IMR-90 (cell line): ENCODE measurements around the gene NOP14. TPM values are rescaled to one million over a fixed set of nuclear protein-coding genes. Genes with fewer than 3 reads are reported as not detected.

Experiments
- ATAC-seq: fragments of 200-7000 bp; cut with Tn5 transposase; 2 replicates; pipeline ENCODE4 v1.9.1; 2020; ENCODE audit warnings: low read depth, mild to moderate bottlenecking, moderate library complexity
- BruUV-seq: library from RNA; stranded (reverse); fragments of 400-500 nt; replicated peaks from 2 replicates; lab custom pipeline; 2021; lab: Mats Ljungman, UMichigan
- CTCF ChIA-PET: fragments of 300-600 bp; formaldehyde crosslinking; extraction: SDS; loops from one replicate; lab custom pipeline; 2021; ENCODE audit warnings: antibody characterized with exemption; lab: Yijun Ruan, JAX
- POLR2A ChIA-PET: fragments of 300-600 bp; sonication (Branson Sonifier 250); formaldehyde crosslinking; loops from one replicate; lab custom pipeline; 2022; ENCODE audit warnings: antibody characterized with exemption; ENCODE audit not compliant: unreplicated experiment; lab: Charles Lee
- DNase-seq: peaks from one replicate; pipeline ENCODE4 v3.0.0; 2013
- H2AFZ ChIP-seq: replicated peaks from 2 replicates; pipeline ENCODE3; 2013; ENCODE audit warnings: low read length, mild to moderate bottlenecking; ENCODE audit not compliant: poor library complexity
- H2AK5ac ChIP-seq: 2 replicates; pipeline ENCODE4 v1.6.1; 2013; ENCODE audit warnings: low read depth, low read length, inconsistent platforms
- H2AK9ac ChIP-seq: replicated peaks from 2 replicates; pipeline ENCODE3; 2013; ENCODE audit warnings: mild to moderate bottlenecking, low read depth, low read length, moderate library complexity; ENCODE audit not compliant: poor library complexity
- H2BK120ac ChIP-seq: 2 replicates; pipeline ENCODE4 v1.6.1; 2013; ENCODE audit warnings: low read depth, low read length, inconsistent platforms
- H2BK15ac ChIP-seq: 3 replicates; pipeline ENCODE4 v1.6.1; 2013; ENCODE audit warnings: low read depth, low read length, inconsistent platforms
- H2BK20ac ChIP-seq: 2 replicates; pipeline ENCODE4 v1.6.1; 2013; ENCODE audit warnings: low read depth, mild to moderate bottlenecking, inconsistent platforms, low read length, moderate library complexity
- H2BK5ac ChIP-seq: 2 replicates; pipeline ENCODE4 v1.6.1; 2013; ENCODE audit warnings: mild to moderate bottlenecking, low read depth, low read length, inconsistent platforms; ENCODE audit not compliant: poor library complexity, severe bottlenecking
- H3K14ac ChIP-seq: replicated peaks from 2 replicates; pipeline ENCODE4 v1.6.1; 2013; ENCODE audit warnings: low read depth, low read length, inconsistent platforms
- H3K18ac ChIP-seq: 2 replicates; pipeline ENCODE4 v1.6.1; 2013; ENCODE audit warnings: low read depth, low read length, control low read depth
- H3K23ac ChIP-seq: 2 replicates; pipeline ENCODE4 v1.6.1; 2013; ENCODE audit warnings: low read depth, low read length, inconsistent platforms
- H3K27ac ChIP-seq: 2 replicates; pipeline ENCODE4 v1.5.1; 2013; ENCODE audit warnings: mild to moderate bottlenecking, control low read depth, low read length; ENCODE audit not compliant: insufficient read depth
- H3K27me3 ChIP-seq: 2 replicates; pipeline ENCODE4 v1.6.1; 2013; ENCODE audit warnings: low read length; ENCODE audit not compliant: control insufficient read depth, insufficient read depth
- H3K36me3 ChIP-seq: 2 replicates; pipeline ENCODE4 v1.6.1; 2013; ENCODE audit warnings: low read length, mixed read lengths; ENCODE audit not compliant: control insufficient read depth, insufficient read depth
- H3K4ac ChIP-seq: 2 replicates; pipeline ENCODE4 v1.6.1; 2013; ENCODE audit warnings: low read depth, low read length, inconsistent platforms
- H3K4me1 ChIP-seq: 2 replicates; pipeline ENCODE4 v1.6.1; 2013; ENCODE audit warnings: low read length, mixed read lengths; ENCODE audit not compliant: control insufficient read depth, insufficient read depth
- H3K4me2 ChIP-seq: 2 replicates; pipeline ENCODE4 v1.6.1; 2013; ENCODE audit warnings: low read depth, mild to moderate bottlenecking, control low read depth, low read length, moderate library complexity
- H3K4me3 ChIP-seq: 2 replicates; pipeline ENCODE4 v1.5.1; 2013; ENCODE audit warnings: low read depth, mild to moderate bottlenecking, control low read depth, low read length, moderate library complexity; ENCODE audit not compliant: insufficient read depth
- H3K56ac ChIP-seq: 2 replicates; pipeline ENCODE4 v1.6.1; 2013; ENCODE audit warnings: low read length, inconsistent platforms; ENCODE audit not compliant: insufficient read depth; ENCODE audit errors: extremely low read depth
- H3K79me1 ChIP-seq, 2 experiments: 2 replicates each; pipeline ENCODE4 v1.6.1; 2013; ENCODE audit warnings: low read length in 2 of 2, inconsistent platforms in 1 of 2, low read depth in 1 of 2
- H3K9ac ChIP-seq: 2 replicates; pipeline ENCODE4 v1.6.1; 2013; ENCODE audit warnings: low read depth, low read length, control low read depth
- H3K9me1 ChIP-seq: 2 replicates; pipeline ENCODE4 v1.6.1; 2013; ENCODE audit warnings: low read length, inconsistent platforms; ENCODE audit not compliant: insufficient read depth
- H3K9me3 ChIP-seq: 2 replicates; pipeline ENCODE4 v1.6.1; 2013; ENCODE audit warnings: low read length; ENCODE audit not compliant: control insufficient read depth, insufficient read depth
- H4K20me1 ChIP-seq: 2 replicates; pipeline ENCODE4 v1.6.1; 2013; ENCODE audit warnings: low read length, inconsistent platforms; ENCODE audit not compliant: insufficient read depth
- H4K5ac ChIP-seq: 2 replicates; pipeline ENCODE4 v1.6.1; 2013; ENCODE audit warnings: mild to moderate bottlenecking, low read depth, low read length, control low read depth
- H4K8ac ChIP-seq, 2 experiments: 2 replicates each; pipeline ENCODE4 v1.6.1; 2013; ENCODE audit warnings: low read depth in 2 of 2, low read length in 2 of 2, control low read depth in 1 of 2, inconsistent platforms in 1 of 2
- H4K91ac ChIP-seq: 2 replicates; pipeline ENCODE4 v1.6.1; 2013; ENCODE audit warnings: low read depth, low read length, inconsistent platforms; ENCODE audit not compliant: insufficient read depth
- BHLHE40 ChIP-seq: fragments of 150-350 bp; IDR thresholded peaks from 2 replicates; pipeline ENCODE4 v1.6.1; 2016; ENCODE audit warnings: mild to moderate bottlenecking, low read depth, low read length
- CEBPB ChIP-seq: IDR thresholded peaks from 2 replicates; pipeline ENCODE4 v1.6.1; 2012; ENCODE audit warnings: low read depth, low read length, improper control_type of control experiment
- CHD1 ChIP-seq: IDR thresholded peaks from 2 replicates; pipeline ENCODE4 v1.6.1; 2012; ENCODE audit warnings: low read depth, low read length, improper control_type of control experiment
- ELK1 ChIP-seq: fragments of 150-350 bp; IDR thresholded peaks from 2 replicates; pipeline ENCODE4 v1.6.1; 2016; ENCODE audit warnings: low read depth, mild to moderate bottlenecking, low read length, moderate library complexity, borderline replicate concordance
- FOS ChIP-seq: fragments of 150-350 bp; IDR thresholded peaks from 2 replicates; pipeline ENCODE4 v1.6.1; 2016; ENCODE audit warnings: low read depth, low read length
- MAFK ChIP-seq: IDR thresholded peaks from 2 replicates; pipeline ENCODE4 v1.6.1; 2012; ENCODE audit warnings: low read depth, low read length, improper control_type of control experiment
- MAZ ChIP-seq: IDR thresholded peaks from 2 replicates; pipeline ENCODE4 v1.6.1; 2012; ENCODE audit warnings: low read depth, mild to moderate bottlenecking, low read length, improper control_type of control experiment, moderate library complexity, borderline replicate concordance
- MXI1 ChIP-seq: IDR thresholded peaks from 2 replicates; pipeline ENCODE4 v1.6.1; 2012; ENCODE audit warnings: low read depth, mild to moderate bottlenecking, low read length, moderate library complexity, borderline replicate concordance
- NFE2L2 ChIP-seq: fragments of 150-350 bp; IDR thresholded peaks from 2 replicates; pipeline ENCODE4 v1.6.1; 2016; ENCODE audit warnings: low read depth, mild to moderate bottlenecking, low read length
- POLR2A ChIP-seq: IDR thresholded peaks from 2 replicates; pipeline ENCODE4 v1.6.1; 2012; ENCODE audit warnings: mild to moderate bottlenecking, low read depth, low read length
- RAD21 ChIP-seq: IDR thresholded peaks from 2 replicates; pipeline ENCODE4 v1.6.1; 2012; ENCODE audit warnings: low read length, improper control_type of control experiment
- RCOR1 ChIP-seq: IDR thresholded peaks from 2 replicates; pipeline ENCODE4 v1.6.1; 2012; ENCODE audit warnings: mild to moderate bottlenecking, low read length, improper control_type of control experiment; ENCODE audit not compliant: insufficient replicate concordance
- RFX5 ChIP-seq: IDR thresholded peaks from 2 replicates; pipeline ENCODE4 v1.8.0; 2012; ENCODE audit warnings: low read depth, mild to moderate bottlenecking, low read length, moderate library complexity
- SMC3 ChIP-seq: fragments of 150-350 bp; IDR thresholded peaks from 2 replicates; pipeline ENCODE4 v1.6.1; 2016; ENCODE audit warnings: low read depth, mild to moderate bottlenecking, antibody characterized with exemption, low read length, moderate library complexity
- WGBS, 2 experiments: methylation state at CpG; one replicate each; pipeline versions ENCODE4 v1.1.5 to v1.1.7; 2013; ENCODE audit warnings: missing lambda C conversion rate in 2 of 2; ENCODE audit not compliant: insufficient read length in 1 of 2; ENCODE audit errors: extremely low coverage in 2 of 2; 5-methylcytosine and 5-hydroxymethylcytosine counted together
- dilution Hi-C: fragments of 300-500 bp; cut with HindIII; formaldehyde crosslinking; loops from one replicate; pipeline ENCODE4 v1.14.3; 2018; ENCODE audit warnings: low sequenced_read_pairs; ENCODE audit not compliant: unreplicated experiment
- in situ Hi-C: fragments of 300-500 bp; cut with MboI; formaldehyde crosslinking; loops from 3 replicates; pipeline ENCODE4 v1.14.3; 2019; ENCODE audit warnings: low sequenced_read_pairs, inconsistent platforms, mixed read lengths
- intact Hi-C: fragments of 100-400 bp; cut with micrococcal nuclease; formaldehyde crosslinking; loops from 2 replicates; pipeline ENCODE4 v1.10.0; 2022
- polyA plus RNA-seq, 3 experiments: library from polyadenylated mRNA; depleted of rRNA; stranded (reverse); fragments of >200 nt; gene quantifications; 2 replicates each; pipeline ENCODE4 v1.2.3, GENCODE V29; 2012; ENCODE audit warnings: low replicate concordance in 1 of 3
- total RNA-seq: library from RNA; depleted of rRNA; stranded (reverse); fragments of >200 nt; gene quantifications from 2 replicates; pipeline ENCODE4 v1.2.3, GENCODE V29; 2012
- TF ChIP-seq, protein P1 (sequence below): conservative IDR thresholded peaks from 2 replicates; pipeline ENCODE4 v1.5.1; 2012; ENCODE audit warnings: mild to moderate bottlenecking, low read depth, low read length, improper control_type of control experiment
- TF ChIP-seq, protein P2 (sequence below): fragments of 150-350 bp; IDR thresholded peaks from 2 replicates; pipeline ENCODE4 v1.6.1; 2017; ENCODE audit warnings: mild to moderate bottlenecking, antibody characterized with exemption, low read length, low read depth

The NOP14 gene
- total and polyA plus RNA-seq, 2 of the 4 experiments (the other 2 are of a cell fraction) = 10.9 to 12.6 TPM

- in situ Hi-C loops = no loop called here
- H2BK20ac ChIP-seq = no peak overlapping the region
- no peak for TF ChIP-seq RFX5
- TF ChIP-seq RAD21 = no peak
- TF ChIP-seq POLR2A = no peak
- no peak for TF ChIP-seq CEBPB
- TF ChIP-seq NFE2L2 = no peak
- TF ChIP-seq ELK1 = no peak
- TF ChIP-seq CHD1 = no peak
- no peak for TF ChIP-seq BHLHE40
- TF ChIP-seq SMC3 = no peak
- no peak for TF ChIP-seq MXI1
- TF ChIP-seq FOS = no peak
- TF ChIP-seq RCOR1 = no peak
- TF ChIP-seq MAFK = no peak
- TF ChIP-seq, protein P1, sequence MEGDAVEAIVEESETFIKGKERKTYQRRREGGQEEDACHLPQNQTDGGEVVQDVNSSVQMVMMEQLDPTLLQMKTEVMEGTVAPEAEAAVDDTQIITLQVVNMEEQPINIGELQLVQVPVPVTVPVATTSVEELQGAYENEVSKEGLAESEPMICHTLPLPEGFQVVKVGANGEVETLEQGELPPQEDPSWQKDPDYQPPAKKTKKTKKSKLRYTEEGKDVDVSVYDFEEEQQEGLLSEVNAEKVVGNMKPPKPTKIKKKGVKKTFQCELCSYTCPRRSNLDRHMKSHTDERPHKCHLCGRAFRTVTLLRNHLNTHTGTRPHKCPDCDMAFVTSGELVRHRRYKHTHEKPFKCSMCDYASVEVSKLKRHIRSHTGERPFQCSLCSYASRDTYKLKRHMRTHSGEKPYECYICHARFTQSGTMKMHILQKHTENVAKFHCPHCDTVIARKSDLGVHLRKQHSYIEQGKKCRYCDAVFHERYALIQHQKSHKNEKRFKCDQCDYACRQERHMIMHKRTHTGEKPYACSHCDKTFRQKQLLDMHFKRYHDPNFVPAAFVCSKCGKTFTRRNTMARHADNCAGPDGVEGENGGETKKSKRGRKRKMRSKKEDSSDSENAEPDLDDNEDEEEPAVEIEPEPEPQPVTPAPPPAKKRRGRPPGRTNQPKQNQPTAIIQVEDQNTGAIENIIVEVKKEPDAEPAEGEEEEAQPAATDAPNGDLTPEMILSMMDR = no peak
- TF ChIP-seq MAZ = no peak
- TF ChIP-seq, protein P2, sequence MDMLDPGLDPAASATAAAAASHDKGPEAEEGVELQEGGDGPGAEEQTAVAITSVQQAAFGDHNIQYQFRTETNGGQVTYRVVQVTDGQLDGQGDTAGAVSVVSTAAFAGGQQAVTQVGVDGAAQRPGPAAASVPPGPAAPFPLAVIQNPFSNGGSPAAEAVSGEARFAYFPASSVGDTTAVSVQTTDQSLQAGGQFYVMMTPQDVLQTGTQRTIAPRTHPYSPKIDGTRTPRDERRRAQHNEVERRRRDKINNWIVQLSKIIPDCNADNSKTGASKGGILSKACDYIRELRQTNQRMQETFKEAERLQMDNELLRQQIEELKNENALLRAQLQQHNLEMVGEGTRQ = no peak
- H2BK5ac ChIP-seq = no peak overlapping the region
- no peak overlapping the region for H3K18ac ChIP-seq
- no peak overlapping the region for H3K4me3 ChIP-seq
- H3K14ac ChIP-seq = no peak overlapping the region
- no peak overlapping the region for H2AFZ ChIP-seq
- no peak overlapping the region for H2BK15ac ChIP-seq
- dilution Hi-C loops = no loop called here
- no peak for DNase-seq
- no peak overlapping the region for H3K9ac ChIP-seq
- H3K27me3 ChIP-seq = no peaks in the 10 kb centered on the region
- H3K4me2 ChIP-seq = no peak overlapping the region
- H3K27ac ChIP-seq = no peak overlapping the region
- intact Hi-C loops = no loop called here
- H3K36me3 ChIP-seq = peaks cover 70% of the 10 kb centered on the region
- peaks cover 2% of the 10 kb centered on the region; the same call in 1 of the 2 replicates for H3K4me1 ChIP-seq
- H3K4ac ChIP-seq = no peak overlapping the region
- no peak overlapping the region for H3K56ac ChIP-seq
- H2AK9ac ChIP-seq = no peak overlapping the region
- ATAC-seq = no peak
- BruUV-seq = no TSS peak
- ChIA-PET POLR2A (no interaction called here), CTCF (interaction anchor here (1.2 kb wide), 1 partner anchor 186 kb away, joined by 3 read pairs; no protein-coding TSS in a partner anchor)
- no peaks in the 10 kb centered on the region for H3K9me3 ChIP-seq
- no peak overlapping the region for H3K23ac ChIP-seq
- no peak overlapping the region for H2AK5ac ChIP-seq
- no peak overlapping the region for H4K5ac ChIP-seq
- 94% methylated on average over 10 of the region's 11 CpGs; no CpG with 5 or more reads in 1 of the 2 experiments for WGBS, 2 experiments
- H3K79me1 ChIP-seq = peaks cover 11 to 55% of the 10 kb centered on the region in 2 experiments; a peak in 3 of 4 replicates
- H3K9me1 ChIP-seq = peaks cover 6% of the 10 kb centered on the region; the same call in 1 of the 2 replicates
- no peak overlapping the region for H4K91ac ChIP-seq
- H4K8ac ChIP-seq = no peak overlapping the region
- H2BK120ac ChIP-seq = no peak overlapping the region
- peaks cover 18% of the 10 kb centered on the region for H4K20me1 ChIP-seq
Measured at GRCh38 chr4:2949782-2950125, 13.5 kb downstream of the NOP14 start.
